ENCODE measurements around the gene FIBP.

FIBP gene

DNA sequence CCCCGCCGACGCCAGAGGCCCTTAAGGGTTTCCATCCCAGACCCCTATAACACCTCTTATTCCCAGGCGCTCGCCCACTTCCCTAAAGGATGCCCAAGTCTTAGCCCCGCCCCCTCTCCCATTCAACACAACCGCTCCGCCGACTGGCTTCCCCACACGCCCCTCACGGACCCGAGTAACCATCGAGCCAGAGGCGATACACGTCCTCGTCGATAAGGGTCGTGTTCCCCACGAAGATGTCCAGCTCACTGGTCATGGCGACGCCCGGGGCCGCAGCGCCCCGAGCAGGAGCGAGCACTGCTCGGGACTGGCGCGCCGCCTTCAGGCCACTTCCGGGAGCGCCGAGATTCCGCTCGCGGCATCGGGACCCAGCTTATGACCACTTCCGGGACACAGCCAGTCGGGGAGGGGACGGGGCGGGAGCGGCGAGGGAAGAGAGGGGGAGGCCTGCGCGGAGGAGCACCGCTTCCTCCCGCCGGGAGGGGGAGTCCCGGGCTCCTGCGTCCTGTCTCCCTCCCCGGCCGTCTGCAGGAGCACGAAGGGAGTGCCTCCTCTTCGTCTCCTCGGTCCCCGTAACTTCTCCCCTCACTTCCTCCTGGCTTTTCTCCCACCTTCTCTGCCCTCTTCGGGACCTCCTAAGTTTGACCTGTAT is at the start of gene FIBP:
FIBP (minus strand) TSS at position 309 of the 652 bp plus-strand sequence; CDS start at position 256, 53 bp downstream.
- TF ChIP-seq POLR2A (IDR thresholded peaks at IDR 0.05; ENCODE audit: low read depth, low read length): peak; percentile 69
- DNase-seq (ENCODE audit: insufficient read length, low spot score) (peak; percentile 87), FAIRE-seq (no peak)

DNA sequence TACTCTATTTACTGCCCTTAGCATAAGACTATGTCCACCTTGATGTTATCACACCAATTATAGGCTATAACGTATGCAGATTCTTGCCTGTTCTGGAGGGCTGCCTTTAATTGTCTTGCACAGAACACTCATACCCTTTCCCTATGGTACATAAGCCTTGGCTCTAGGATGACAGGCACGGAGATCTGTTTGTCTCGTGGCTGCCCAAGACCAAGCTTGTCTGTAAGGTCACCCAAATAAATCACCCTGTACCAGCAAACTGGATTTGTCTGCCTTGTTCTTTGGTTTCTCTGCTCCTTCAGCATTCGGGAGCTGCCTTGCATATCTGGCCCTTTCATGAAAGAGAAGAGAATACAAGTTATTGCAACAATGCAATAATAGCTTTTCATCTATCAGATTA is 49.5 kb upstream of the FIBP start:
- DNase-seq (ENCODE audit: insufficient read length, low spot score): no peak
- no peak for FAIRE-seq
- no peak for TF ChIP-seq POLR2A (IDR thresholded peaks at IDR 0.05; ENCODE audit: low read depth, low read length)

DNA sequence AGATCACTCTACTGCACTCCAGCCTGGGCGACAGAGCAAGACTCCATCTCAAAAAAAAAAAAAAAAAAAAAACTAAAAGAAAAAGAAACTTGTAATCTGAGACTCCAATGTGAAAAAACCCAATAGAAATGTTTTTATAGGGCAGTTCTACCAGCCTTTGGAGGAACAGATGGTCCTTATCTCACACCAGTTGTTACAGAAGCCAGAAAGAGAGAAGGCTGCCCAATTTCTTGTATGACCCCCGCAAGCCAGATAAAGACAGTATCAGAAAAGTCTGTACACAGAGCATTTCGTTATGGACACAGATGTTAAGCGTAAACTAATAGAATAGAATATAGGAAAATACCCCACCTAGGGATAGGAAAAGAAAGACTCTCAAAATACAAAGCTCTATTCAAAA is 45.7 kb upstream of the FIBP start:
- TF ChIP-seq POLR2A (IDR thresholded peaks at IDR 0.05; ENCODE audit: low read depth, low read length): no peak
- FAIRE-seq (no peak), DNase-seq (ENCODE audit: insufficient read length, low spot score) (no peak)

DNA sequence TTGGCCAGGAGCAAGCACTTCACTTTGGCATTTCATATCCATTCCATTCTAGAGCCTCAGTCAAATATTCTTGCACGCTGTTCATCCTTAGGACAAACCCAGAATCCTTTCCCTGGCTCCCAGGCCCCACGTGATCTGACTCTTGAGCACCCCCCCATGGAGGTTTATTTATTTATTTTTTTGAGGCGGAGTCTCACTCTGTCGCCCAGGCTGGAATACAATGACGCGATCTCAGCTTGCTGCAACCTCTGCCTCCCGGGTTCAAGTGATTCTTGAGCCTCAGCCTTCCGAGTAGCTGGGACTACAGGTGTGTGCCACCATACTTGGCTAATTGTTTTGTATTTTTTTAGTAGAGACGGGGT is 44.3 kb upstream of the FIBP start:
- no peak for TF ChIP-seq POLR2A (IDR thresholded peaks at IDR 0.05; ENCODE audit: low read depth, low read length)
- DNase-seq (ENCODE audit: insufficient read length, low spot score) (no peak), FAIRE-seq (no peak)

DNA sequence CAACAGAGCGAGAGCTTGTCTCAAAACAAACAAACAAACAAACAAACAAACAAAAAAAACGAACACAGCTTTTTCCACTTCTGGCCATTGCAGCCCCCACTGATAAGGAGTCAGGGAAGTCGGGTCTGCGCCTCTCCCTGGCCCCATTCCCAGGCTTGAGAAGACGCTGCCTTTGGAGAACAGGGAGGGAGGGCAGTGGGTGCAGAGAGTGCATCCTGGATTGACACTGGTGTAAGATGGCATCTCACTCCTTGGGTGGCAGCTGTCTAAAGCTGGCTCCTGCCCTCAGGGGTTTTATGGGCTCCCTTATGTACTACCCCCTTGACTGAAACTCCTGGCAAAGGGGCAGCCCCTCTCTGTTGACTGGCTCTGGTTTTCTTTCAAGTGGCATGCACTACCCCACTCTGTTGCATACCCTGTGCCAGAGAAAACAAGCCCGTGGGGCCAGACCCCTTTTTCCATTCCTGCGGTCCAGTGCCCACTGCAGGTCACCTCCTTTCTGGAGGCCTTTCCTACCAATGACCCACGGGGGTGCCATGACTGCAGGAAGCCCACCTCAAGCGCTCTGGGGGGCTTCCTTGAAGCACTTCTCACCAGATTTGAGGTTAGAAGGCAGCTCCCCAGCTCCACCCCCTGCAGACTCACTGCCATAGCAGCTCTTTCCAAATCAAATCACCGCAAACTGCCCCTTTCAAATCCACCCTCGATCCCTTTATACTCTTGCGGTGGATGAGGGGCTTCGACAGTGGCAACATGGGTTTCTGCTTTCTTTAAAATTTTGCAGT is 43.7 kb upstream of the FIBP start:
- FAIRE-seq (no peak), DNase-seq (ENCODE audit: insufficient read length, low spot score) (no peak)
- no peak for TF ChIP-seq POLR2A (IDR thresholded peaks at IDR 0.05; ENCODE audit: low read depth, low read length)

DNA sequence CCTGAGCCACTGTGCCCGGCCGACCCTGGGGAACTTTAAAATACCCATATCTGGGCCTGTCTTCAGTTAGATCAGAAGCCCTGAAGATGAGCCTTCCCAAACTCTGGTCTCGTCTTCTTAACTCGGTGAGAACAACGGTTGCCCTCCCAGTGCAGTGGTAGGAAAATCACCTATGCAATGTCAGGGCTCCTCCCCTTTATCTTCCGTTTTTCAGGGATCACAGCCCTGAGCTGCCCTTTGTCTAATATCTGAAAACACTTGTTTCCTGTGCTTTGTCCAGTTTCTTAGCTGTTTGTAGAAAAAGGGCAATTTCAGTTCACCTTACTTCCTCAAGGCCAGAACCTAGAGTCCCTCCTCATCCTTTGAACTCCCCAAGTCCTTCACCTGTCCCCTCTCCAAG is 40.4 kb upstream of the FIBP start:
- FAIRE-seq: no peak
- no peak for DNase-seq (ENCODE audit: insufficient read length, low spot score)
- no peak for TF ChIP-seq POLR2A (IDR thresholded peaks at IDR 0.05; ENCODE audit: low read depth, low read length)

DNA sequence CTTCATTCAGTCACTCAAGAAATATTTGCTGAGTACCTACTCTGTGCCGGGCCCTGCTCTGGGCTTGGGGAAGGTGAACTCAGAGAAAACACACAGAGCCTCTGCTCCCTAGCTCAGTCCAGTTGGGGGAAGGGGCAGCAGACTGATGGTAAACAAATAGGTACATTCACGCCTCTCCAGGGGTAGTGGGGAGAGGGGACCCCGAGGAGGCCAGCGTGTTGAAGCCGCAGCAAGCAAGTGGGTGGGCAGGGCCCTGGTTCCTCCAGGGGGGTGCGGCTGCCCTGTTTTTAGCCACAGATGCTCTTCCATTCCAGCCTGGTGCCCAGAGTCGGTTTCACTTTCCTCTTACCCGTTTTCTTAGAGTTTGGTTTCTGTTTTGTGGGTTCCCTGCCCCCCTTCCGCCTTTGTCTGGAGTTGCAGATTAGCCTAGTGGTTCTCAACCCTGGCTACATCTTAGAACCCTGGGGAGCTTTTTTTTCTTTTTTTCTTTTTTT is 39.7 kb upstream of the FIBP start:
- DNase-seq (ENCODE audit: insufficient read length, low spot score) (no peak), FAIRE-seq (no peak)
- no peak for TF ChIP-seq POLR2A (IDR thresholded peaks at IDR 0.05; ENCODE audit: low read depth, low read length)

DNA sequence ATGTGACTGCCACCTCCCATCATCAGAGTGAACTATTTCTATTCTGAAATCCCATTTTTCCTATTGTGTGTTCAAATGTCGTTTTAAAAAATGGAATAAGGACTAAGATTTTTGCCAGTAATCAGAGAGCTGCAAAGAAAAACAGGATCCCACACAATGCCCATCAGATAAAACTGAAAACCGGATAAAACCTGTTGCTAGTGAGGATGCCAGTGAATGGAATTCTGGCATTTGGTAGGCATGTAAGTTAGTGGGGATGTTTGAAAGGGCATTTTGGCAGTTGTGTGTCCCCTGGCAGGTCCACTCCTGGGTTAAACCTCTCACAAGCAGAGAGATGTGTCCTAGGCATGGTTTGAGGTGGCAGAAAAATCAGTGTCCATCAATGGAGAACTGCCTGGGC is 37.1 kb upstream of the FIBP start:
- FAIRE-seq (no peak), DNase-seq (ENCODE audit: insufficient read length, low spot score) (no peak)
- no peak for TF ChIP-seq POLR2A (IDR thresholded peaks at IDR 0.05; ENCODE audit: low read depth, low read length)

DNA sequence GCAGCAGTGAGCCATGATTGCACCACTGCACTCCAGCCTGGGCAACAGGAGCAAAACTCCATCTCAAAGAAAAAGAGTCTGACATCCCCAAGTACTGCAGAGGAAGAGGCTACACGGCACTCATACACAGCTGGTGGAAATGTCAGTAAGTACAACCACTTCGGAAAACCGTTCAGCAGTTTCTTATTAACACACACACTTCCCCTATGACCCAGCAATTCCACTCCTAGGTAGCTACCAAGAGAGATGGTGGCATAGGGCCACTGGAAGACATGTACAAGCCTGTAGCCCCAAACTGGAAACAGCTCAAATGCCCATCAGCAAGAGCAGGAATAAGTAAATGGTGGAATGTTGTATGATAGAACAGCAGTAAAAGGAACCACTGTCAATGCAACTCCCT is 34.3 kb upstream of the FIBP start:
- DNase-seq (ENCODE audit: insufficient read length, low spot score) (no peak), FAIRE-seq (no peak)
- no peak for TF ChIP-seq POLR2A (IDR thresholded peaks at IDR 0.05; ENCODE audit: low read depth, low read length)

DNA sequence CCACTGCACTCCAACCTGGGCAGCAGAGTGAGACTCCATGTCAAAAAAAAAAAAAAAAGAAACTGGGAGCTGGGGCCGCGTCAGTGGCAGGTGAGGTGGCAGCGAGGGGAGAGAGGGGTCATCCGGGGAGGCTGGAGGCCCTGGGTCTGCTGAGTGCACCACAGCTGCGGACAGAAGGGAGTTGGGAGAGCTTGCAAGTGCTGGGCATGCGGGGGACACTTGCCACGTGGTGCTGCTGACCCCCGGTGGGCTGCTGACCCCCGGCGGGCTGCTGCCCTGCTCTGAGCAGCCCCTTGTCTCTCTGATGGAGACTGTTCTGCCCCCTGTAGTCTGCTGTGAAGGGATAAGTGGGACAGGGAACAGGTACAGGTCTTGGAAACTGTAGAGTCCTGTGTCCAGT is 33.6 kb upstream of the FIBP start:
- DNase-seq (ENCODE audit: insufficient read length, low spot score) (no peak), FAIRE-seq (no peak)
- no peak for TF ChIP-seq POLR2A (IDR thresholded peaks at IDR 0.05; ENCODE audit: low read depth, low read length)

DNA sequence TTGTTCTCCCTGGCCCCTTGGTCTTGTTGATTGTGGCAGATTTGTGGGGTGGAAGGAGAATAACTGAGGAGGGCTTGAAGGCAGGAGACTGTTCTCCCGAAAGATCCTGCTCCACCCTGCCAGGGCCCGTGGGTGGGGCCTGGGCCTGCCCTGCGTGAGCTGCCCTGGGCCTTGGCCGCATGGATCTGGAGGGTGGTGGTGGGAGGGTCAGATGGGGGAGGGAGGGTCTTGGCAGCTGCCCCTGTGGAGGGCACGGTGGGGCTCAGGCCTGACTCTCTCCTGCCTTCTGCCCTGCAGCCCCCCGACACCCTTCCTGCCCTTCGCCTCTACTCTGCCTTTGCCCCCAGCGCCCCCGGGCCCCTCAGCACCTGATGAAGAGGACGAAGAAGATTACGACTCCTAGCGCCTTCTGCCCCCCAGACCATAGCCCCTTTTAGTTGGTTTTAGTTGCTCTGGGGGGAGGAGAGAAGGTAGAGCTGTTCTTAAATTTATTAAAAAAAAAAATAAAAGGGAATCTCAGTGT is 32.8 kb upstream of the FIBP start:
- no peak for TF ChIP-seq POLR2A (IDR thresholded peaks at IDR 0.05; ENCODE audit: low read depth, low read length)
- no peak for FAIRE-seq
- DNase-seq (ENCODE audit: insufficient read length, low spot score): no peak

DNA sequence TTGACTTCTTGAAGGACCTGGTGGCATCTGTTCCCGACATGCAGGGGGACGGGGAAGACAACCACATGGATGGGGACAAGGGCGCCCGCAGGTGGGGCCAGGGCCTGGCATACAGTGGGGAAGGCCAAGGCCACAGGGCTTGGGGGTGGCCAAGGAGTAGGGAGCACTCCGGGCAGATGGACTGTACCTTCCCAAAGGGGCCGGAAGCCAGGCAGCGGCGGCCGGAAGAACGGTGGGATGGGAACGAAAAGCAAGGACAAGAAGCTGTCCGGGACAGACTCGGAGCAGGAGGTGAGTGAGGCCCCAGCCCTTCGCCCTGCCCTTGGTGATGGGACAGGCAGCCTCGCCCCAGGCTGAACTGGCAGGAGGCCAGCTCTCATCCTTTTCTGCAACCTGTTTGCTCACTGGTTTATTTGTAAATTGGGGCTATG is 32.1 kb upstream of the FIBP start:
- no peak for TF ChIP-seq POLR2A (IDR thresholded peaks at IDR 0.05; ENCODE audit: low read depth, low read length)
- FAIRE-seq (no peak), DNase-seq (ENCODE audit: insufficient read length, low spot score) (no peak)

DNA sequence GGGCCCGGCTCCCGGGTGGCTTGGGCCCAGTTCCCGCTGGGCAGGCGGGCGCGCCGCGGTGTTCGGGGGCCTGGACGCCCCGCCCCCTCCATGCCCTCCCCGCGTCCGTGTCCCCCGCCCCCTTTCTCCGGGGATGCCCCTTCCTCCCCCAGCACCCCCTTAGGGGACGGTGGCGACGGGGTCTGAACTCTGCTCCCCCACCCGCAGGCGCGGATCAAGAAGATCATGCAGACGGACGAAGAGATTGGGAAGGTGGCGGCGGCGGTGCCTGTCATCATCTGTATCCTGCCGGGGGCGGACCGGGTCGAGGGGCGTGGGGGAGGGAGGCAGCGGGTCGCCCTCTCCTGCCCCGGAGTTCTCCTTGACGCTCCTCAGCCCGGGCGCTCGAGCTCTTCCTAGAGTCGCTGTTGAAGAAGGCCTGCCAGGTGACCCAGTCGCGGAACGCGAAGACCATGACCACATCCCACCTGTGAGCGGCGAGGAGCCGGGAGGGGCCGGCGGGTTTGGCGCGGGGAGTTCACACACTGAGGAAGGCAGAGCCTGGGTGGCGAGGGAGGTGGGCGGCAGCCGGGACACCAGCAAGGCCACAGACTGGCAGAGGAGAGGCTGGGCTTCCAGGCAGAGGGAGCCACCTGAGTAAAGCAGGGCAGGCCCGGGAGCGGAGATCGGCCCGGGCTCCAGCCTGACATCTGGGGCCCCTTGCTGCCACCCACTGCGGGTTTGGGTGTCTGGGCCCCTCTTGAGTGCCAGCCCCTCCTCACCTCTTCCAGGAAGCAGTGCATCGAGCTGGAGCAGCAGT is 31.5 kb upstream of the FIBP start:
- DNase-seq (ENCODE audit: insufficient read length, low spot score) (no peak), FAIRE-seq (no peak)
- TF ChIP-seq POLR2A (IDR thresholded peaks at IDR 0.05; ENCODE audit: low read depth, low read length): no peak

DNA sequence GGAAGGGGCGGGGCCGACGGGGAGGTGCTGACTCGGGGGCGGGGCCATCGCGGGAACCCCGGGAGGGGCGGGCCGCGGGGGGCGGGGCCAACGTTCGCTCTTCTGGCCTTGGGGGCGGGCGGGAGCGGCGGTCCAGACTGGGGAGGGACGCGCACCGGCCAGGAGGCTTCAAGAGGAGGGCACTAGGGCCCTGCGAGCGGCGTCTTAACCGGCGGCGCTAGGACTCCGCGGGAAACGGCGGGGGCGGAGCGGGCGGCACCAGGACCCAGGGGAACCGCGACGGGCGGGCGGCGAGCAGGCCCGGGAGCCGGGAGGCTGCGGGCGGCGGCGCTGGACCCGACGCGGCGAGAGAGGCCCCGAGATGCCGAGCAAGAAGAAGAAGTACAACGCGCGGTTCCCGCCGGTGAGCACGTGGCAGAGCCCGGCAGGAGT is 30.9 kb upstream of the FIBP start, which contains the start of gene DRAP1:
DRAP1 (plus strand) TSS at position 286 of the 432 bp plus-strand sequence; CDS start at position 362, 76 bp downstream.
- DNase-seq (ENCODE audit: insufficient read length, low spot score): peak; percentile 91
- FAIRE-seq: no peak
- peak; percentile 73 for TF ChIP-seq POLR2A (IDR thresholded peaks at IDR 0.05; ENCODE audit: low read depth, low read length)
